Hematopoietic multipotent progenitor cell treated with erythropoietin and hydrocortisone succinate and interleukin-3 and kit ligand, for 6 days (in vitro differentiated cells): ENCODE data around the gene HMOX1.

Experiments
- DNase-seq: peaks from one replicate; pipeline ENCODE4 v3.0.0-alpha.2; 2015

HMOX1 gene

GRCh38 chr22:35380537-35381423 lies at the start of gene HMOX1:
Gene HMOX1 (plus strand): TSS chr22:35381096. CDS start chr22:35381174, 78 bp downstream.
- peak; percentile 84 for DNase-seq

GRCh38 chr22:35332278-35332677 lies 48.6 kb upstream of the HMOX1 start:
- no peak for DNase-seq

- DNase-seq, result no peak
Measured at GRCh38 chr22:35333220-35333619, 47.7 kb upstream of the HMOX1 start.

GRCh38 chr22:35334004-35334403 lies 46.9 kb upstream of the HMOX1 start:
- DNase-seq, result peak; percentile 33

- DNase-seq, result no peak
Measured at GRCh38 chr22:35335468-35335867, 45.4 kb upstream of the HMOX1 start.

- DNase-seq, result peak; percentile 75
Measured at GRCh38 chr22:35335936-35336781, 44.7 kb upstream of the HMOX1 start.

- DNase-seq, result peak; percentile 67
Measured at GRCh38 chr22:35337932-35338331, 43.0 kb upstream of the HMOX1 start.

- DNase-seq, result no peak
Measured at GRCh38 chr22:35341090-35341874, 39.6 kb upstream of the HMOX1 start.

- DNase-seq, result no peak
Measured at GRCh38 chr22:35342390-35342789, 38.5 kb upstream of the HMOX1 start.

- DNase-seq, result no peak
Measured at GRCh38 chr22:35343664-35344550, 37.0 kb upstream of the HMOX1 start.

GRCh38 chr22:35344956-35345690 lies 35.8 kb upstream of the HMOX1 start:
- no peak for DNase-seq

GRCh38 chr22:35345808-35346505 lies 34.9 kb upstream of the HMOX1 start:
- DNase-seq, result no peak

- no peak for DNase-seq
Measured at GRCh38 chr22:35346596-35347220, 34.2 kb upstream of the HMOX1 start.

GRCh38 chr22:35347462-35347861 lies 33.4 kb upstream of the HMOX1 start:
- DNase-seq, result no peak

- no peak for DNase-seq
Measured at GRCh38 chr22:35348026-35348590, 32.8 kb upstream of the HMOX1 start.

GRCh38 chr22:35348703-35349102 lies 32.2 kb upstream of the HMOX1 start:
- no peak for DNase-seq

- no peak for DNase-seq
Measured at GRCh38 chr22:35349368-35349703, 31.6 kb upstream of the HMOX1 start.

- DNase-seq, result no peak
Measured at GRCh38 chr22:35349704-35350538, 31.0 kb upstream of the HMOX1 start.
